ENCODE data around the gene TAMM41.
"Not testable (repeated sequence)": the region's sequence is repeated elsewhere in the genome, so short reads cannot be mapped to it uniquely, and the experiment has no call there.

Gene TAMM41

DNA sequence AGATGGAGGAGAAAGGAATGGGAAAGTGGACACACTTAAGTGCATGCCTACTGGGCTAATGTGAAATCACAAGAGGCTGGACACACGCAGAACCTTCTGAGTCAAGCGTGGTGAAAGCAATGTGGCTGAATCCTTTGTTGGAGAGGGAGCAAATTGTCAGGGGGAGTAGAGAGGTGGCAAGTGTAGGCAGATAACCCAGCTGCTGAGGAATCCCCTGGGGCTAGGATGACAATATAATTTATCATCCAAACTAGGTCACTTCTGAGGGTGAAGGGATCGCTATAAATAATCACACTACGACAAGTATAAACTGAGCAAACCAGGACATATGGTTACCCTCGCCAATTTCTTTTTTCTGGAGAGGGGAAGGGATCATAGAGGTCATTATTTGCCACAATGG, 28.7 kb downstream of the TAMM41 start:
- DNase-seq (ENCODE audit: low read depth in 2 of 3, low spot score in 2 of 3) = no peak

DNA sequence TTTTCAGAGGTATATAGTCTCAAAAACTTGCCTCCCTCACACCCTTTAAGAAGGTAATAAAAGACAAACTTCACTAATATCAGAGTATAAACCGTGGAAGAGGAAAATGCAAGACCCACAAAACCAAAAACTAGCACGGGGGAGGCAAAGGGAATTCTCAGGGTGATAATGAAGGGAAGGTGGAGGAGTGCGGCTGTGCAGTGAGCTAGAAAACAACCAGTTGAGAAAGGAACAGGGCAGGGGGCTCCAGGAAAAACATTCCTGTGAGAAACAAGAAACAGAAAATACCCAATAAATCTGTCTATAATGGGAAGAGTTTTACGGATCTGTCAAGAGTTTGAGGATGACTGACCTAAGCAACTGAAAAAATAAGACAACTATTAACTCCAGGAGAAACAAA, 31.6 kb downstream of the TAMM41 start:
- no peak for DNase-seq (ENCODE audit: low read depth in 2 of 3, low spot score in 2 of 3)

DNA sequence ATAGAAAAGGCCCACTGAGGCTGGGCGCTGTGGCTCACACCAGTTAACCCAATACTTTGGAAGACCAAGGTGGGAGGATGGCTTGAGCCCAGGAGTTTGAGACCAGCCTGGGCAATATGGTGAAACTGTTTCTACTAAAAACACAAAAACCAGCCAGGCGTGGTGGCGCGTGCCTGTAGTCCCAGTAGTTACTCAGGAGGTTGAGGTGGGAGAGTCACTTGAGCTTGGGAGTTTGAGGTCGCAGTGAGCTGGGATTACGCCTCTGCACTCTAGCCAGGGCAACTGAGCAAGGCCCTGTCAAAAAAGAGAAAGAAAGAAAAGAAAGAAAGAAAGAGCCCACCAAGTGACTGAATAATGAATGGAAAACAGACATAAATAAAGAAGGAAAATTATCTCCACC, 32.0 kb downstream of the TAMM41 start:
- no peak for DNase-seq (ENCODE audit: low read depth in 2 of 3, low spot score in 2 of 3)

DNA sequence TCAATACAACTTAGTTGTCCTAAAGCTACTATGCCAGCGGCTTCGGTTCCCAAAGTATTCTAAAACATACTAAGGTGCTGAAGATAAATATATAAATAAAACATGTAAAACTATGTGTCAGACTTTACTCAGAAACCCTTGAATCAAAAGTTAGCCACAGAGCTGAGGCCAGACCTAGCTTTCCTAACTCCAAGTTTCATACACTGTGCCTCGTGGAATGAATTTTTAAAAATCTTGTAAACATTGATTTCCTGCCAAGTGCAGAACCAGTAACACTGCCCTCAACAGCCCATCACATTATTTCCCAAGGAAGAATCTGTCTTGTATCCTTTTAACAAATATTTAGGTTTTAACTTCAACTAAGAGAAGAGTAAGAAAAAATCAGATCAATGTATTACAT, 36.4 kb downstream of the TAMM41 start:
- DNase-seq (ENCODE audit: low read depth in 2 of 3, low spot score in 2 of 3) = no peak

DNA sequence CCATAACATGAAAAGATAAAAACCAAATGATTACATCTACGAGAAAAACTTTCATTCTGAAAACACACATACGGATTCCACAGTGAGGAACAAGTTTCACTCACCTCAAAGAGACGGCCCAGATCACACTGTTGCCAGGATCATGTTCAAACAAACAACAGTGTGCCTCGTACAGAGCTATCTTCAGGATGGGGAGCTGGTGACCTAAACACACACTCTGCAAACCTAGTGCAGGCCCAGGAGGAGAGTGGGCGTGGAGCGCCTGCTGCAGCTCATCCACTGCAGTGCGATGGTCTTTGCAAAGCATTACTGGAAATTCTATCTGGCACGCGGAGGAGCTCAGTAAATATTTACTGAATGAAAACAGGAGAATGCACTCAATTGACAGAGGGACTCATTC, 38.5 kb downstream of the TAMM41 start:
- DNase-seq (ENCODE audit: low read depth in 2 of 3, low spot score in 2 of 3) = no peak

DNA sequence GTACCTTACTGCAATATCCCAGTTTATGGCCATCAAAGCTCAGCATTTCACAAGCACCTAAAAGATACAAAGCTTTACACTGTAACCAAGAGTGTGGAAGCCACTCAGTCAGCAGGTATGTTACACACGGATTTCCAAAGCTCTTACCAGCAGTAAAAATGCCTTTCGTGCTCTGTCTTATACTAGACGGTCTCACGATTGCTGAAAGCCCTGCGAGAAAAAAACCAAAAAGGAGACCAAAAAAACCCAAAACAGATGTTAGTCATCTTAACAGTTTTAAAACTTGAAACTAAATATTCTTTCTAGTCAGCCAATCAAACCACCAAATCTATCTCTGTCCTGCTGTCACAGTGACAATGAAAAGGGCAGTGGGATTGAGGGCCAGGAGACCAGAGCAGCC, 39.0 kb downstream of the TAMM41 start:
- no peak for DNase-seq (ENCODE audit: low read depth in 2 of 3, low spot score in 2 of 3)

DNA sequence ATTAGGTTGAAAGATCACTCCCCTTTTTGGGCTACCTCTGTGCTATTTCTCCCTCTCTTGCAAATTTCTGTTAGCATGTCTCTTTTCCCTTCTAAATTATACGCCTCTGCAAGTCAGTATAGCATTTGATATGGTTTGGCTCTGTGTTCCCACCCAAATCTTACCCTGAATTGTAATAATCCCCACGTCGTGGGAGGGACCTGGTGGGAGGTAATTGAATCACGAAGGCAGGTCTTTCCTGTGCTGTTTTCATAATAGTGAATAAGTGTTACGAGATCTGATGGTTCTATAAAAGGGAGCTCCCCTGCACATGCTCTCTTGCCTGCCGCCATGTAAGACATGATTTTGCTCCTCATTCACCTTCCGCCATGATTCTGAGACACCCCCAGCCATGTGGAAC, 41.0 kb downstream of the TAMM41 start:
- no peak for DNase-seq (ENCODE audit: low read depth in 2 of 3, low spot score in 2 of 3)

DNA sequence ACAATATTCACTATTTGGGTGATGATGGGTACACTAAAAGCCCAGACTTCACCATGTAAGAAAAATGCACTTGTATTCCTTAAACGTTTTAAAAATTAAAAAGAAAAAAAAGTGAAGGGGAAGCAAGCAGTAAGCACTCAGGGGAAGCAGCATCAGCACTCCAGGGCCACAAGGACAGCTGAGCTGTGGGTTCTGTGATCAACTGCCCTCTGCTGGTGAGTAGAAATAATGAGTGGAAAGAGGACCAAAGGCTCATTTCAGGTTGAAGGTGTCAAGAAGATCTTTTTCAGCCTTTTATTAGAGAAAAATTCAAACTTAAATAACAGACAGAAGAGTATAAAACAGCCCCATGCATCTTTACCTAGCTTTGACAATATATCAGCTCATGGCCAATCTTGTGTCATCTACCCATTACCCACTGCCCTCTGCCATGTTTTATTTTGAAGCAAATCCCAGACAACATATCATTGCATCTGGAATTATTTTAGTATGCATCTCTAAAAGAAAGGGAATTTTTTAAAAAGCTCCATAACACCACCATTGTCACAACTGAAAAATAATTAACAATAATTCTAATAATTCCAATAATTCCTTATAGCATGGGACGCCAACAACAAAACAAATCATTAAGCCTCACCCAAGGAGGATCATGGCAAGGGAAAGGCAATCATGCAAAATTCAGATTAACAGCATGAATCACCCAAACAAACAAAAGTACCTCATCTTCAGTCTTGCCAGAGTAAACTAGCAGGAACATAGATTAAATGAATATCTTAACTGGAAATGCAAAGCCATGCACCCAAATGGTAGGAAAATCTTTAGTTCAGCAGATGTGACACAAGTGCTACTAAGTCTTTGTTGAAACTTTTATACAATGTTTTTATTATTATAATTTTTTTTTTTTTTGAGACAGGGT, 42.5 kb downstream of the TAMM41 start:
- DNase-seq (ENCODE audit: low read depth in 2 of 3, low spot score in 2 of 3) = no peak

DNA sequence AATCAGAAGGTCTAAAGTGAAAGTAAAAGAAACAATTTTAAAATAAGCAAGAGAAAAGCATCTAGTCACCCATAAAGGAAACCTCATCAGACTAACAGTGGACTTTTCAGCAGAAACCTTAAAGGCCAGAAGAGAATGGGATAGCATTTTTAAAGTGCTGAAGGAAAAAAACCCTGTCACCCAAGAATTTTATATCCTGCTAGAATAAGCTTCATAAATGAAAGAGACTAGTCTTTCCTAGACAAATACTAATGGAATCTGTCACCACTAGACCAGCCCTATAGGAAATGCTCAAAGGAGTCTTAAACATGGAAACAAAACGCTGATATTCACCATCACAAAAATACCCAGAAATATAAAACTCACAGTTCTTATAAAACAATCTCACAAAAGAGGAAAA, 46.9 kb downstream of the TAMM41 start:
- no peak for DNase-seq (ENCODE audit: low read depth in 2 of 3, low spot score in 2 of 3)

DNA sequence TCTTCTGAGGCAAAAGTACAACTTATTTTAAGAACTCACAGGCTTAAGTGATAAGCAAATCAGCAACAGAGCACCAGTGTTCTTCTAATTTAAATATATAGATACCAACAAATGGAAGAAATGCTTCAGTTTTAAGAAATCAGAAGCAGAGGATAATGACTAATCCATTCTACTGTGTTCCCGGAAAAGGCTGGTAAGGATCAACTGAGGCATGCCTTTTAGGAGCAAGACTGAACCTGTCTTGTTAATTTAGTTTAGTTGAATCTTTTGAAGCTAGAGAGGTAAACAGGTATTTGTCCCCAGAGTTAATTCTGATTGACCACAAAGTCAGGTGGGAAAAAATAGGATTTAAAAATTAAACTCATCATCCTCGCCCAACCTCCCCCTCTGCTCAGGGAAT, 51.8 kb downstream of the TAMM41 start:
- DNase-seq (ENCODE audit: low read depth in 2 of 3, low spot score in 2 of 3) = no peak

DNA sequence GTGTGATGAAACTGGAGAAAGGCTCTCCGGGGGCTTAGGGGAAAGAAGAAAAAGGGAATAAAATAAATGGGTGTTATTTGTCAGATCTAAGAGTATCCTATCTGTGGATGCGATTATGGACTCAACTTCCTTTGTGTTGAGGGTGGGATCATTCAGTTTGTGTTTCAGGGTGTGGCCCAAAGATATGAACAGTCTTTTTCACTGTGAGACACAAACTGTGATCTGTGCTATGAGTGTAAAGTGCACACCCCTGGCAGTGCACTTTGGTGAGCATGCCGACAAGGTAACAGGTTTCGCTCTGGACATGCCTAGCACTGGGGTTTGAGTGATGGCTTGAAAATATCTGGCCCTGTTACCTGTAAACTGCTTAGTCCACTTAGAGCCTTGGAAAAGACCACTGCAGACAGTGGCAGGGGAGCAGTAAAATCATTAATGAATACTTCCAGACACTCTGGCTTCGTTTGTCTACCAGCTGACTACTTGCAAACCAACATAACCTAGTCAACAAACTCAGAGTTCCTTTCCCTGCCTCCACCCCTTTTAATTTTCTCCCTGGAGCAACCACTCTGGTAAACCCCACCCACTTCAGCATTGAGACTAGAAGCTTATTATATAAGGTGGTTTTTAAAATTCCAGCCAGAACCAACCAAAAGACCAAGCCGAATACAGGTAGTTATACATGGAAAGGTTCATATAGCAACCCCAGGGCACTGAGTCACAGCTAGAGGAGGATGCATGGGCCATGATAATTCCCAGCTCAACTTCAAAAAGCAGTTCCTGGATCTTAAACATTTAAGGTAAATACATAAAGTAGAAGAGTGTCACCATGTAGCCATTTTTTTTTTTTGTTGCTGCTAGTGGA, 55.1 kb downstream of the TAMM41 start:
- DNase-seq (ENCODE audit: low read depth in 2 of 3, low spot score in 2 of 3) = no peak

DNA sequence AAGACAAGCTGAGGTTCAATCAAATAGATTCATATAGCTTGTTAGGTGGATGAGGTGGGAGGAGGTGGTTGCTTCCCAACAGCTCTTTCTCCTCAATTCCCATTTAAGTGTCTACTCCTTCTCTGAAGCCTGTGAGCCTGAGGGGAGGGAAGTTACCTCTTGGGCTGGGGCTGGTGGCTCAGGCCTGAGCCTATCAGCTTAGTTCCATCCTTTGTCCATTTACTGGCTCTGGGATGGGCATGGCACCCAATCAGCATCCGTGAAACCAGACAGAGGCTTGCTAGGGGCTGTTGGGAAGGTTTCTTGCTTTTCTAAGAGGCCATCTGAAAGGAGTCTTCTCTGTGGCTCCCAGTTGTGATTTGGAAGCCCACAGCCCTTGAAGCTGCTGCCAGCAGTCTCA, 57.3 kb downstream of the TAMM41 start:
- no peak for DNase-seq (ENCODE audit: low read depth in 2 of 3, low spot score in 2 of 3)

DNA sequence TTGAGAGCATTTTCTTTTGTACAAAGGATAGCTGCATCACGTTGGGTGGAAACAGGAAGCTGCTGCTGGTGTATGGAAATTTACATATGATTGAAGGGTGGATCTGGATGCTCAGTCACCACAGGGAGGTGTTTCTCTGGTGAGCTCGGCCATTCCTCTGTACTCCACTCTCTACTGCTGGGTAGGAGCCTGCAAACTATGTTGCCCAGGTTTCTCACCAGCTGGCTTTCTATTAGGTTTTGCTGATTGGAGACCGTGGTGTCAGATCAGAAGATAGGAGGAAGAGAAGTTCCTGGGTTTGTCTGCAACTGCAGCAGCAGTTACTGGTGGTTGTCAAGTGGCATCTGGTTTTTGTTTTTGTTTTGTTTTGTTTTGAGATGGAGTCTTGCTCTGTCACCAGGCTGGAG, 61.7 kb downstream of the TAMM41 start:
- no peak for DNase-seq (ENCODE audit: low read depth in 2 of 3, low spot score in 2 of 3)

DNA sequence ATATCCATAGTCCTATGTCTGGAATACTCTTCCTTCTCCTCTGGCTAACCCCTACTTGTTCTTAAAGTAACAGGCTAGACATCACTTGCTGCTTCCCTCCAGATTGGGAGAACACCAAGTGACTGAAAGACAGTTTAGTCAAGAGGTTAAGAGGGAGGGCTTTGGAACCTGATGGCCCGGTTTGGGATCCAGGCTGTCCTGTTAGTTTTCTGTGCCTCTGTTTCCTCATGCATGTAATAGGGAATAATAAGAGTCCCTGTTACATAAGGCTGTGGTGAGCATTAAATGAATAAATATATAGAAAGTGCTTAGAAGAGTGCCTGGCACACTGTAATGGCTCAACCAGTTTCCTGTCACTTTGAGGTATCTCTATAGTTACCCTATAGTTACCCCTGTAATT, 66.3 kb downstream of the TAMM41 start:
- no peak for DNase-seq (ENCODE audit: low read depth in 2 of 3, low spot score in 2 of 3)

DNA sequence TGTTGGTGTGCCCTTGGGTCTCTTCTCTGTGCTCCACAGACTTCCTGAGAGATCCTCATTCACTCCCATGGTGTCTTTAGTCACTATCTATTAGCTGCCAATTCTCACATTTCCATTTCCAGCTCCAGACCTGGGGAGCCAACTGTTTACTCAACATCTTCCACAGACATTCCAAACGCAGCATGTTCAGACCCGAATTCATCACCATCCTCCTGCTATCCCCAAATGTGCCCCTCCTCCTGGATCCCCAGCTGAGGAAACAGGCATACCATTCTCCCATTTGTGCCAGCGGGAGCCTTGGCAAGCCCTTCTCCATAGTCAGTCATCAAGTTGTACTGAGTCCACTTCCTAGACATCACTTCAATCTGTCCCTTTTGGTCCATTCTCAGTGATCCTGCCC, 67.1 kb downstream of the TAMM41 start:
- DNase-seq (ENCODE audit: low read depth in 2 of 3, low spot score in 2 of 3) = no peak

DNA sequence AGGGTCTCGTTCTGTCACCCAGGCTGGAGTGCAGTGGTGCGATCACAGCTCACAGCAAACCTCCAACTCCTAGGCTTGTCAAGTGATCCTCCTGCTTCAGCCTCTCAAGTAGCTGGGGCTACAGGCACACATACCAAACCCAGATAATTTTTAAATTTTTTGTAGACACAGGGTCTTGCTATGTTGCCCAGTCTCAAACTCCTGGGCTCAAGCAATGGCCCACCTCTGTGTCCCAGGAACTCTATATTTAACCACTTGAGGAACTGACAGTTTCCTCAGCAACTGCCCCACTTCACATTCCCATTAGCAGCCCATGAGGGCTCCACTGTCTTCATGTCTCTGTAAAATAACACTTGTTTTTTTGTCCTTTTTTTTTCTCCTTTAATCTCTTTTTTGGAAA, 68.4 kb downstream of the TAMM41 start:
- DNase-seq (ENCODE audit: low read depth in 2 of 3, low spot score in 2 of 3) = no peak

DNA sequence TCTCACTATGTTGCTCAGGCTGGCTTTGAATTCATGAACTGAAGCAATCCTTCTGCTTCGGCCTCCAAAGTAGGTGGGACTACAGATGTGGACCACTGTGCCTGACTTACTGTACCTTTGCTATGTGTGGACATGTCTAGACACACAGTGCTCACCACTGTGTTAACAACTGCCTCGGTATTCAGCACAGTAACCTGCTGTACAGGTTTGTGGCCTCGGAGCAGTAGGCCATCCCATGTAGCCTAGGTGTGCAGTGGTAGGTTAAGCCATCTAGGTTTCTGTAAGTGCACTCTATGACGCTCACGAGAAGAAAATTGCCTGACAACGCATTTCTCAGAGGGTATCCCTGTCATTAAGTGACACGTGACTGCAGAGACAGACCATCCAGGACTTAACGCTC, 70.3 kb downstream of the TAMM41 start:
- no peak for DNase-seq (ENCODE audit: low read depth in 2 of 3, low spot score in 2 of 3)

DNA sequence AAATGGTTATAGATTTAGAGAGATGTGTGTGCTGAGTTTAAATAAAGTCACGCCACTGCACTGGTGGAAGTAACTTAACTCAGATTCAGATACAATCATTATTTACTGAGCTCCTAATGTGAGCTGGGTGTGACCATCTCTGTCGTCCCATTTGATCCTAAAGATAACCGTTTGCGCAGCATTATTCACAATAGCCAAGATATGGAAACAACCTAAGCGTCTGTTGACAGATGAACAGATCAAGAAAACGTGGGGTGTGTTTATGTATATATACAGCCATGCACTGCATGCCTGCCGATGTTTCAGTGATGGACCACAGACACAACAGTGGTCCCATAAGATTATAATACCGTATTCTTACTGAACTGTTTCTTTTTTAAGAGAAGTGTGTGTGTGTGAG, 71.2 kb downstream of the TAMM41 start:
- no peak for DNase-seq (ENCODE audit: low read depth in 2 of 3, low spot score in 2 of 3)

DNA sequence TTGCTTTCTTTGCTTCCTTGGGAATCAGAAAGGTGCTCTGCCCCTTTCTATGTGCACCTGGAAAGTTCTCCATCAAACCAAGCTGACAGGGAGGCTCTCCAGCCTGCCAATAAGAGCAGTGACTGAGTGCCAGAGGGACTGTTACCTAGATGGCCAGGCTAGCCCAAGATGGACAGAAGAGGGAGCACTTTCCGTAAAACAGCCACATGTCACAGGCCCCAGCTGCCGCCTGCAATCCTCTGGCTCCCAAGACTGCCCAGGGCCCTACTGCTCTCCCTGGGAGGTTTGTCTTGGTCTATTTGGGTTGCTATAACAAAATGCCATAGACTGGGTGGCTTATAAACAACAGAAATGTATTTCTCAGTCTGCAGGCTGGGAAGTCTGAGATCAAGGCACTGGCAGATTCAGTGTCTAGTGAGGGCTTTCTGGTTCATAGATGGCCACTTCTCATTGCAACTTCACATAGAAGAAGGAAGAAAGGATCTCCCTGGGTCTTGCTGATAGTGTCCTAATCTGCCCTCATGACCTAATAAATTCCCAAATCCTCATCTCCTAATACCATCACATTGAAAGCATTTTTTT, 72.3 kb downstream of the TAMM41 start:
- no peak for DNase-seq (ENCODE audit: low read depth in 2 of 3, low spot score in 2 of 3)

DNA sequence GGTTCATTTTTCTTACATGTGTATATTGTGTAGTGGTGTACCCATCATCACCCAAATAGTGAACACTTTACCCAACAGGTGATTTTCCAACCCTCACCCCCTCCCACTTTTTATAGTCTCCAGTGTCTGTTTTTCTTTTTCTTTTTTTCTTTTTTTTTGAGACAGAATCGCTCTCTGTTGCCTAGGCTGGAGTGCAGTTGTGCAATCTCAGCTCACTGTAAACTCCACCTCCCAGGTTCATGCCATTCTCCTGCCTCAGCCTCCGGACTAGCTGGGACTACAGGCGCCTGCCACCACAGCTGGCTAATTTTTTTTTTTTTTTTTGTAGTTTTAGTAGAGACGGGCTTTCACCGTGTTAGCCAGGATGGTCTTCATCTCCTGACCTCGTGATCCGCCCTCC, 74.8 kb downstream of the TAMM41 start:
- DNase-seq (ENCODE audit: low read depth in 2 of 3, low spot score in 2 of 3) = not testable (repeated sequence)

DNA sequence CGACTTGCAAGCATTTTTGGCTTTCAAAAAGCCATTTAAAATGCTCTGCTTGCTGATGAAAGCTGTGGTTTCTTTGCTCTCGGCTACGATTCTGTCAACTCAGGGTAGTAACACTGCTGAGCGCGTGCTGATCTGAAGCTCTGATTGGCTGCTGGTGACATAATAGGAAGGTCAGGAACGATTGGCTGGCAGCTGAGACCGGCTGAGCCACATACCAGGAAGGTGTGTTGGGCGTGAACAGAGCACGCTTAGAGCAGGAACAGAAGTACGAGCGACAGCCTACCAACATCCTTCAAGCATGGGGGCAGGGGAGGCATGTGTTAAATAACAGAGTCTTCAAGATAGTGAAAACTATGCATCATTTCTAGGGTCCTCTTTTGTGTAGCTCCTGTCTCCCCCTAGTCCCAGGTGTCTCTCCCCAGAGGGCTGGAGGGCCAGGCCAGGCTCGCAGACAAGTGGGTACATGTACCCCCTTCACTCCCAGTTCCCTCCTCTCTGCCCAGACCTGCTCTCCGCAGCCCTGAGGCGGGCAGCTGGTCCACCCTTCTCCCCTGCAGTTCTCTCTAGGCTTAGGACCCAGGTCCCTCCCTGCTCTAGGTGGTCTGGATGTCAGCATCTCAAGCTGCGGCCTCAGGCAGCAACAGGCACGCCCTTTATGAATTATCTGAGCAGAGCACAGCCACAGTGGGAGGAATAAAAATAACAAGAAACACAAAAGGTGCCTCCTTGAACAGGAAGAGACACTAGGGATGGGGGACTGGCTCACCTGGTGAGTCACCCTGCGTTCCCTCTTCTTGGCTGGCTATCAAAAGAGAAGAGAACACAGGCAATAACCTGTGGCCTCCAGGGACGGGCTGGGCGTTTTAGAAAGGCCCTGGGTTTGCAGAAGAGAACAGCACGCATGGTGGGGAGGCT, 76.0 kb downstream of the TAMM41 start:
- DNase-seq (ENCODE audit: low read depth in 2 of 3, low spot score in 2 of 3) = peak; percentile 11 to 40 (median 27)
